Uterus (tissue), 4 donors: ENCODE results near the gene PDE6B. TPM values are rescaled to one million over a fixed set of nuclear protein-coding genes. Genes with fewer than 3 reads are reported as not detected.
A peak's percentile ranks its signal among the peaks of the same experiment; 100 is the strongest.

Source experiments
- DNase-seq, 2 donors: peaks; one replicate each; pipeline ENCODE4 v3.0.0-alpha.2; 2019 to 2020
- H3K27ac ChIP-seq, 2 donors: fragments of 200-600 bp; sonication (generic); 1 replicate in 1 of 2; 2 replicates in 1 of 2; pipeline ENCODE4 v1.5.1; 2016 to 2018
- H3K27me3 ChIP-seq, 2 donors: fragments of 200-600 bp; sonication (generic); one replicate each; pipeline ENCODE4 v1.5.1; 2018 to 2019; ENCODE audit warnings: control low read depth in 1 of 2
- H3K36me3 ChIP-seq, 2 donors: fragments of 200-600 bp; sonication (generic); one replicate each; pipeline ENCODE4 v1.5.1; 2019; ENCODE audit warnings: control low read depth in 1 of 2
- H3K4me1 ChIP-seq, 2 donors: fragments of 200-600 bp; sonication (generic); one replicate each; pipeline ENCODE4 v1.5.1; 2018 to 2019; ENCODE audit warnings: control low read depth in 1 of 2
- H3K4me3 ChIP-seq, 2 donors: fragments of 200-600 bp; sonication (generic); 1 replicate in 1 of 2; 2 replicates in 1 of 2; pipeline ENCODE4 v1.5.1; 2018 to 2019; ENCODE audit warnings: mild to moderate bottlenecking in 1 of 2
- H3K9me3 ChIP-seq, 2 donors: fragments of 200-600 bp; sonication (generic); one replicate each; pipeline ENCODE4 v1.5.1; 2019; ENCODE audit warnings: control low read depth in 1 of 2
- POLR2A ChIP-seq, 2 donors: fragments of 450-650 bp; IDR thresholded peaks; one replicate each; pipeline ENCODE4 v1.6.1; 2016; ENCODE audit warnings: antibody characterized with exemption in 2 of 2, mild to moderate bottlenecking in 1 of 2, moderate library complexity in 1 of 2
- intact Hi-C: fragments of 100-400 bp; cut with DNase I; formaldehyde crosslinking; loops from one replicate; pipeline ENCODE4 v1.15.1; 2023; ENCODE audit warnings: low total_unique reads
- total RNA-seq, 4 donors: library from RNA; depleted of rRNA in 3 of 4; stranded (reverse); fragments of >200 nt in 3 of 4; gene quantifications; one replicate each; pipeline versions ENCODE4 v1.1.0 to v1.2.4, GENCODE V29; 2014 to 2023
- TF ChIP-seq, protein P1 (sequence below), 4 experiments: fragments of 200-600 bp in 2 of 4; fragments of 450-650 bp in 2 of 4; sonication (generic) in 2 of 4; IDR thresholded peaks; one replicate each; pipeline ENCODE4 v1.5.1; 2016 to 2019; ENCODE audit warnings: antibody characterized with exemption in 4 of 4, mild to moderate bottlenecking in 2 of 4, moderate library complexity in 1 of 4
- donor health status: DM: yes; HTN: yes; CAD: no.

PDE6B gene
- total RNA-seq, 4 donors from 2014 or later = 0.26 to 16.2 (median 1.2) TPM; not detected in 1

GRCh38 chr4:663438-664428 lies 38.4 kb downstream of the PDE6B start:
- H3K4me1 ChIP-seq = no peaks in the 10 kb centered on the region
- DNase-seq = no peak
- no peaks in the 10 kb centered on the region for H3K36me3 ChIP-seq
- H3K9me3 ChIP-seq = no peaks in the 10 kb centered on the region
- H3K27ac ChIP-seq = no peak overlapping the region
- no peaks in the 10 kb centered on the region for H3K27me3 ChIP-seq
- peak overlapping the region; percentile 24 to 60 for H3K4me3 ChIP-seq
- intact Hi-C loops = no loop called here
- no peak for TF ChIP-seq POLR2A (IDR thresholded peaks at IDR 0.05)
- TF ChIP-seq, protein P1, sequence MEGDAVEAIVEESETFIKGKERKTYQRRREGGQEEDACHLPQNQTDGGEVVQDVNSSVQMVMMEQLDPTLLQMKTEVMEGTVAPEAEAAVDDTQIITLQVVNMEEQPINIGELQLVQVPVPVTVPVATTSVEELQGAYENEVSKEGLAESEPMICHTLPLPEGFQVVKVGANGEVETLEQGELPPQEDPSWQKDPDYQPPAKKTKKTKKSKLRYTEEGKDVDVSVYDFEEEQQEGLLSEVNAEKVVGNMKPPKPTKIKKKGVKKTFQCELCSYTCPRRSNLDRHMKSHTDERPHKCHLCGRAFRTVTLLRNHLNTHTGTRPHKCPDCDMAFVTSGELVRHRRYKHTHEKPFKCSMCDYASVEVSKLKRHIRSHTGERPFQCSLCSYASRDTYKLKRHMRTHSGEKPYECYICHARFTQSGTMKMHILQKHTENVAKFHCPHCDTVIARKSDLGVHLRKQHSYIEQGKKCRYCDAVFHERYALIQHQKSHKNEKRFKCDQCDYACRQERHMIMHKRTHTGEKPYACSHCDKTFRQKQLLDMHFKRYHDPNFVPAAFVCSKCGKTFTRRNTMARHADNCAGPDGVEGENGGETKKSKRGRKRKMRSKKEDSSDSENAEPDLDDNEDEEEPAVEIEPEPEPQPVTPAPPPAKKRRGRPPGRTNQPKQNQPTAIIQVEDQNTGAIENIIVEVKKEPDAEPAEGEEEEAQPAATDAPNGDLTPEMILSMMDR (IDR thresholded peaks at IDR 0.05) = no peak

- Histone ChIP-seq H3K4me1 (no peaks in the 10 kb centered on the region), H3K9me3 (no peaks in the 10 kb centered on the region), H3K36me3 (no peaks in the 10 kb centered on the region), H3K4me3 (no peak overlapping the region), H3K27me3 (no peaks in the 10 kb centered on the region), H3K27ac (no peak overlapping the region)
- DNase-seq = no peak
- intact Hi-C loops = no loop called here
- no peak for TF ChIP-seq POLR2A (IDR thresholded peaks at IDR 0.05)
- TF ChIP-seq, protein P1 (IDR thresholded peaks at IDR 0.05) = no peak
These were observed 39.4 kb downstream of the PDE6B start for GRCh38 chr4:664713-665231.

DNA sequence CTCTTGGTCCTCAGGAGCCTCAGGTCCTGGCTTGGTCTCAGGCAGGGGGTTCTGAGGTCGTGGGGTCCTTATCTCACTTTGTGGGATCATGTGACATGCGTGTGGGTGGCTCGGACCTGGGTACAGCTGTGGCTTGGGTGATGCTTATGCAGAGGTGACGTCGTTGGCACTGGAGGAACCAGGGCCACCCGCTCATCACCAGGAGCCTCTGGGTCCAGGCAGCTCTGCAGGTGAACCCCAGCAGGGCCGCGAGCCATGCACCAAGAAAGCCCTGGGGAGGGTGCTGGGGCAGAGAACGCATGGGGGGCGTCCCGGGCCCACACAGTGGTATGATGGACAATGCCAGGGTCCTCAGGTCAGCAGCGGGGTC lies 40.0 kb downstream of the PDE6B start:
- Histone ChIP-seq H3K27ac (no peak overlapping the region), H3K27me3 (no peaks in the 10 kb centered on the region), H3K36me3 (no peaks in the 10 kb centered on the region), H3K4me1 (no peaks in the 10 kb centered on the region), H3K9me3 (no peaks in the 10 kb centered on the region), H3K4me3 (no peak overlapping the region)
- DNase-seq = no peak
- no peak for TF ChIP-seq POLR2A (IDR thresholded peaks at IDR 0.05)
- TF ChIP-seq, protein P1 (IDR thresholded peaks at IDR 0.05) = no peak
- intact Hi-C loops = no loop called here

DNA sequence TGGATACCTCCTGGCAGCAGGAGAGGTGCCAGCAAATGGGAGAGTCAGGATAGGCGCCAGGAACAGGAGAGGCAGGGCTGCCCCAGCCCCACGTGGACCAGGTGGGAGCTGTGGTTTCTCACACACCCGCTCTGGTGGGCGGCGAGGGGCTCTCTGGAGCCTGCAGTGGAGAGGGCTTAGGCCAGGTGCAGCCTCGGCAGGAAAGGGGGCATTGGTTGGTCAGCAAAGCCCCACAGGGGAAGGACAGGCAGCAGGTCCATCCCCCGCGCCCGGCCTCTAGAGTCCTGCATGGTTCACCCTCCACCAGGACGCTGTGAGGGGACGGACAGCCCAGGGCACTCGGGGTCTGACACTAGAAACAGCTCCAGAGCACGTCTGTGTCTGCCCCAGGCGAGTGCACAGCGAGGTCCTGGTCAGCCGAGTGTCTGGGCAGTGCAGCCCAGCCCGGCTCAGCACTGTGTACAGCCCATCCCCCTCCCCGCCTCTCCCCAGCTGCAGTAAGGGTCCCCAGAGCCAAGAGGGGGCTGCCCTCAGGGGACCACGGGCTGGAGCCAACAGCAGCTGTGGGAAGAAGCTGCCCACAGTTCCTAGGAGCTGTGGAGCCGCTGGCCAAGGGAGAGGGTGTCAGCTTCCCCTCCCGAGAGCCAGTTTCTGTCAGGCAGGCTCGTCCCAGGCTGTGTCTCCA lies 40.5 kb downstream of the PDE6B start:
- Histone ChIP-seq H3K36me3 (no peaks in the 10 kb centered on the region), H3K27ac (no peak overlapping the region)

More for the DNA sequence above, 40.5 kb downstream of the PDE6B start:
- no peaks in the 10 kb centered on the region for H3K4me1 ChIP-seq
- intact Hi-C loops = no loop called here
- TF ChIP-seq POLR2A (IDR thresholded peaks at IDR 0.05) = no peak
- TF ChIP-seq, protein P1 (IDR thresholded peaks at IDR 0.05) = no peak
- no peak overlapping the region for H3K4me3 ChIP-seq
- no peaks in the 10 kb centered on the region for H3K27me3 ChIP-seq
- DNase-seq = no peak
- no peaks in the 10 kb centered on the region for H3K9me3 ChIP-seq
